Amygdala (tissue), 56 donors: Measurements from ENCODE around the gene INHBC.
"Not testable (repeated sequence)": the region's sequence is repeated elsewhere in the genome, so short reads cannot be mapped to it uniquely, and the experiment has no call there.

ENCODE experiments used
- DNase-seq, 56 donors: peaks; one replicate each; lab custom pipeline; 2025; lab: John Stamatoyannopoulos, UW

INHBC gene

GRCh38 chr12:57434517-57435223, at the start of gene INHBC:
TSS of gene INHBC (plus strand) at chr12:57434784. CDS start at chr12:57434887, 103 bp downstream.
- DNase-seq: no peak

GRCh38 chr12:57385586-57385985, 49.0 kb upstream of the INHBC start:
- no peak for DNase-seq

DNA sequence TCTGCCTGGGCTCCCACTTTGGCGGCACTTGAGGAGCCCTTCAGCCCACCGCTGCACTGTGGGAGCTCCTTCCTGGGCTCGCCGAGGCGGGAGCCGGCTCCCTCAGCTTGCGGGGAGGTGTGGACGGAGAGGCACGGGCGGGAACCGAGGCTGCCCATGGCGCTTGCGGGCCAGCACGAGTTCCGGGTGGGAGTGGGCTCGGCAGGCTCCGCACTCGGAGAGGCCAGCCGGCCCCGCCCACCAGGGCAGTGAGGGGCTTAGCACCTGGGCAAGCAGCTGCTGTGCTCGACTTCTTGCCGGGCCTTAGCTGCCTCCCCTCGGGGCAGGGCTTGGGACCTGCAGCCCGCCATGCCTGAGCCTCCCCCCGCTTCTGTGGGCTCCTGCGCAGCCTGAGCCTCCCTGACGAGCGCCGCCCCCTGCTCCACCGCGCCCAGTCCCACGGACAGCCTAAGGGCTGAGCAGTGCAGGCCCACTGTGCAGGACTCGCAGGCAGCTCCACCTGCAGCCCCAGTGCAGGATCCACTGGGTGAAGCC, 48.3 kb upstream of the INHBC start:
- no peak for DNase-seq

- DNase-seq: no peak
Observed at GRCh38 chr12:57388425-57388824, 46.2 kb upstream of the INHBC start.

DNA sequence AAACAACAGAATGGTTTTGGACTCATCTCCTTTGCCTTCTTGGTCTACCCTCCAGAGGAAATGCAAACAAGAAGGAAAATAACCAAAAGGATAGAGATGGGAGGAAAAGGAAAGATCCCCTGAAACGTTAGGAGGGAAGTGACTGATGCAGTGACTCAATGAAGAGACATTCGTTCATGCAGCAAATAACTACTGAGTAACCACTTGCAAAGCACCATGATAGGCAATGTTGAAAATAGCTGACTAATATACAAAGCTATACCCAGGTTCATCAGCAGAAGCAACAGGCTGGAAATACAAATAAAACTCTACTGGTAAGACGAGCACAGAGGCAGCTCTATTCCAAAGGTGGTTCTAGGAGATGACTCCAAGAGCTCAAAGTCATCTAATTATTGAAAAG, 45.6 kb upstream of the INHBC start:
- DNase-seq: no peak

DNA sequence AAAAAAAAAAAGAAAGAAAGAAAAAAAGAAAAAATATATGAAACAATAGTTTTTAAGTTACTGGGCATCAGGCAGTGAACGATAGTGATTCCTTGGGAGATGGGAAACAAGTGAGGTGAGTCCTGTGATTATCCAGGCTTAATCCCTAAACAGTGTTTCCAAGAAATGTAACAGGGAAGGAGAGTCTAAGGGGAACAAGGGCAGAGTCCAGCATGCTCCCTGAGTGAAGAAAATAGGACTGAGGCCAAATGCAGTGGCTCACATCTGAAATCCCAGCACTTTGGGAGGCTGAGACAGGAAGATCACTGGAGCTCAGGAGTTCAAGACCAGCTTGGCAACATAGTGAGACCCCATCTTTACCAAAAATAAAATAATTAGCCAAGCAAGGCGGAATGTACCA, 44.4 kb upstream of the INHBC start:
- no peak for DNase-seq

DNA sequence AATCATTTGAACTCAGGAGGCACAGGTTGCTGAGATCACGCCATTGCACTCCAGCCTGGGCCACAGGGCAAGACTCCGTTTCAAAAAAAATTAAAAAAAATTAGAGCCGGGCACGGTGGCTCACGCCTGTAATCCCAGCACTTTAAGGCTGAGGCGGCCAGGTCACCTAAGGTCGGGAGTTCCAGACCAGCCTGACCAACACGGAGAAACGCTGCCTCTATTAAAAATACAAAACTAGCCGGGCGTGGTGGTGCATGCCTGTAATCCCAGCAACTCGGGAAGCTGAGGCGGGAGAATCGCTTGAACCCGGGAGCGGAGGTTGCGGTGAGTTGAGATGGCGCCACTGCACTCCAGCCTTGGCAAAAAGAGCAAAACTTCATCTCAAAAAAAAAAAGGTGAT, 39.5 kb upstream of the INHBC start:
- no peak for DNase-seq

- no peak for DNase-seq
Observed at GRCh38 chr12:57397441-57397840, 37.1 kb upstream of the INHBC start.

GRCh38 chr12:57399718-57400463, 34.7 kb upstream of the INHBC start:
- not testable (repeated sequence) for DNase-seq

DNA sequence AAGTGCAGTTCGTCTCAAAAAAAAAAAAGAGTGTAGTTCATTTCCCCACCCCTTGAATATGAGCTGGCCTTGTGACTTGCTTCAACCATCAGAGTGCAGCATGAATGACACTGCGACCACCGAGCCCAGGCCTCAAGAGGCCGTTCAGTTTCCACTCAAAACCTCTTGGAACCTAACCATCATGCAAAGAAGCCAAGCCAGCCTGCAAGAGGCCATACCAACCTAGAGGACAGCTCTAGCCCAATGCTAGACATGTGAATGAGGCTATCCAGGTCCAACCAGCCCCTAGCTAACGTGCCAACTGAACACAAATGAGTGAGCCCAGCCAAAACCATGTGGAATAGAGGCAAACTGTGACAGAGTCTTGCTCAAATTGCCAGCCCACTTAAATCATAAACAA, 33.4 kb upstream of the INHBC start:
- DNase-seq: peak in 5 of 56 donors; percentile 2 to 21 (median 4)

DNA sequence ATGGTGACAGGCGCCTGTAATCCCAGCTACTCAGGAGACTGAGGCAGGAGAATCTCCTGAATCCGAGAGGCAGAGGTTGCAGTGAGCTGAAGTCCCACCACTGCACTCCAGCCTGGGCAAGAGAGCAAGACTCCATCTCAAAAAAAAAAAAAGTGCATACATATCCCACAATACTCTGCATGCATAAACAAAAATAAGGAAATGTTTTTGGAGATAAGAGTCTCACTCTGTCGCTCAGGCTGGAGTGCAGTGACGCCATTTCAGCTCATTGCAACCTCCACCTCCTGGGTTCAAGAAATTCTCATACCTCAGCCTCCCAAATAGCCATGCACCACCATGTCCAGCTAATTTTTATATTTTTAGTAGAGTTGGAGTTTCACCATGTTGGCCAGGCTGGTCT, 32.4 kb upstream of the INHBC start:
- DNase-seq: not testable (repeated sequence)

DNA sequence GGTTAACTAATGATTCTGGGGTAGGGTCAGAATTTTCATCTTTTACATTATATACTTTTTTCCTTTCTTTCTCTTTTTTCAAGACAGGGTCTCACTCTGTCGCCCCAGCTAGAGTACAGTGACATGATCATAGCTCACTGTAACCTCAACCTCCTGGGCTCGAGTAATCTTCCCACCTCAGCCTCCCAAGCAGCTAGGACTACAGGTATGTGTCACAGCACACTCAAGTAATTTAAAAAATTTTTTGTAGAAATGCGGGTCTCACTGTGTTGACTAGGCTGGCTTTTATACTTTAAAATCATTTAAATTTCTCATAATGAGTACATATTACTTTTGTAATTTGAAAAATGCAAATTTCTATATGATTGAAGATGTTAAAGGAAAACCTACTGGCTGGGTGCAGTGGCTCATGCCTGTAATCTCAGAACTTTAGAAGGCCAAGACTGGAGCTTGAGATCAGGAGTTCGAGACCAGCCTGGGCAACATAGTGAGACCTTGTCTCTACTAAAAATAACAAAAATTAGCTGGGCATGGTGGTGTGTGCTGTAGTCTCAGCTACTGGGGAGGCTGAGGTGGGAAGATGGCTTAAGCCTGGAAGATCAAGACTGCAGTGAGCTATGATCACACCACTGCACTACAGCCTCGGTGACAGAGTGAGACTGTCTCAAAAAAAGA, 29.5 kb upstream of the INHBC start:
- DNase-seq: no peak

- DNase-seq: no peak
Observed at GRCh38 chr12:57410534-57410933, 24.1 kb upstream of the INHBC start.

- not testable (repeated sequence) for DNase-seq
Observed at GRCh38 chr12:57414160-57414559, 20.4 kb upstream of the INHBC start.

DNA sequence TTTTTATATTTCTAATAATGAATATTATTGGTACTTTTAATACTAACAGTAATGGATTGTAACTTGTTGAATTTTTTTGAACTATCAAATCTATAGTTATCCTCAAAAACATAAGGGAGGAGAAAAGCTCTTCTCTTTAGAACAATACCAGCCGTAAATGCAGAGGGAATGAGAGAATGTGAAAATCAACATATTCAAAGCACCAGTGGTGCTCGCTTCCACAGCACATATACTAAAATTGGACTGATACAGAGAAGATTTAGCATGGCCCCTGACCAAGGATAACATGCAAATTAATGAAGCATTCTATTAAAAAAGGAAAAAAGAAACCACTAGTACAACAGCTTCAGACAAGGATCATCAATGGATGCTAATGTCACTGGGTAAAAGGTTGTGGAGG, 19.5 kb upstream of the INHBC start:
- no peak for DNase-seq

GRCh38 chr12:57416039-57416996, 18.3 kb upstream of the INHBC start:
- DNase-seq: no peak

GRCh38 chr12:57418255-57418654, 16.3 kb upstream of the INHBC start:
- peak in 11 of 56 donors; percentile 2 to 60 (median 10) for DNase-seq

GRCh38 chr12:57419495-57419894, 15.1 kb upstream of the INHBC start:
- no peak for DNase-seq

DNA sequence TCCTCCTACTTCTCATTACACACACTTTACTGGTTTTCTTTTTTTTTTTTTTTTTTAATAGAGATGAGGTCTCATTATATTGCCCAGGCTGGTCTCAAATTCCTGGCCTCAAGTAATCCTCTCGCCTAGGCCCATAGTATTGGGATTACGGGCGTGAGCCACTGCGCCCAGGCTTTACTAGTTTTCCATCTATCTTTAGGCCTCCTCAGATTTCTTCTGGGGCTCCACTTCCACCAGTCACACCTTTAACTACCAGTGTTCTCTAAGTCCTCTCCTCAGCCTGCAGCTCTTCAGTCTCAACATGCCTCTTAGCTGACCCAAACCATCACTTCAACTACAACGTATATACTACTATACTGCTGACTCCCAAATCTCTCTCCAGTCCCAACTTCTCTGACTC, 14.1 kb upstream of the INHBC start:
- DNase-seq: no peak

DNA sequence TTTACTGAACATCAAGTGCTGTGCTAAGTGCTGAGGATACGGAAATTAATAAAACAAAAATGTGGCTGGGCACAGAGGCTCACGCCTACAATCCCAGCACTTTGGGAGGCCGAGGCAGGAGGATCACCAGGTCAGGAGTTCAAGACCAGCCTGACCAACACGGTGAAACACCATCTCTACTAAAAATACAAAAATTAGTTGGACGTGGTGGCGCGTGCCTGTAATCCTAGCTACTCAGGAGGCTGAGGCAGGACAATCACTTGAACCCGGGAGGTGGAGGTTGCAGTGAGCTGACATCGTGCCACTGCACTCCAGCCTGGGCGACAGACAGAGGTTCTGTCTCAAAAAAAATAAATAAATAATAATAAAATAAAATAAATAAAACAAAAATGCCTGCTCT, 7.6 kb upstream of the INHBC start:
- not testable (repeated sequence) for DNase-seq
